ENCODE data around the gene PPP2R3C.
"Not testable (repeated sequence)": the region's sequence is repeated elsewhere in the genome, so short reads cannot be mapped to it uniquely, and the experiment has no call there.

- not testable (repeated sequence) for TF ChIP-seq CTCF, POLR2A, EP300 (IDR thresholded peaks at IDR 0.05)
Observed at GRCh38 chr14:35038312-35038711, 83.5 kb downstream of the PPP2R3C start.
